Stomach (tissue), 9 donors: ENCODE data around the gene UCN. TPM values are rescaled to one million over a fixed set of nuclear protein-coding genes. Genes with fewer than 3 reads are reported as not detected.
"Not testable (repeated sequence)": the region's sequence is repeated elsewhere in the genome, so short reads cannot be mapped to it uniquely, and the experiment has no call there.

ENCODE experiments used
- DNase-seq, 2 donors: peaks; one replicate each; pipeline versions ENCODE4 v3.0.0 to v3.0.0-alpha.2; 2013 to 2019
- H3K27ac ChIP-seq, 5 donors: fragments of 200-600 bp in 4 of 5; sonication (generic) in 4 of 5; one replicate each; pipeline ENCODE4 v1.5.1; 2013 to 2019; ENCODE audit warnings: mild to moderate bottlenecking in 1 of 5, moderate library complexity in 1 of 5
- H3K27me3 ChIP-seq, 3 donors: fragments of 200-600 bp; sonication (generic); one replicate each; pipeline ENCODE4 v1.5.1; 2017 to 2019; ENCODE audit warnings: mixed run types in 1 of 3
- H3K36me3 ChIP-seq, 4 donors: fragments of 200-600 bp; sonication (generic); 1 replicate in 3 of 4; 2 replicates in 1 of 4; pipeline ENCODE4 v1.5.1; 2016 to 2019
- H3K4me1 ChIP-seq, 4 donors: fragments of 200-600 bp; sonication (generic); one replicate each; pipeline ENCODE4 v1.5.1; 2016 to 2019
- H3K4me3 ChIP-seq, 4 donors: fragments of 200-600 bp; sonication (generic) in 3 of 4; one replicate each; pipeline ENCODE4 v1.5.1; 2016 to 2019; ENCODE audit warnings: mild to moderate bottlenecking in 1 of 4
- H3K9me3 ChIP-seq, 4 donors: fragments of 200-600 bp; sonication (generic); one replicate each; pipeline ENCODE4 v1.5.1; 2016 to 2019
- EP300 ChIP-seq: sonication (generic); formaldehyde crosslinking; IDR thresholded peaks from one replicate; pipeline ENCODE4 v1.6.1; 2017; ENCODE audit warnings: antibody characterized with exemption
- POLR2A ChIP-seq, 4 donors: fragments of 450-650 bp; IDR thresholded peaks; one replicate each; pipeline ENCODE4 v1.6.1; 2016; ENCODE audit warnings: antibody characterized with exemption in 4 of 4, control low read depth in 2 of 4, mild to moderate bottlenecking in 1 of 4, moderate library complexity in 1 of 4
- POLR2AphosphoS5 ChIP-seq, 3 donors: sonication (generic); formaldehyde crosslinking; IDR thresholded peaks; one replicate each; pipeline ENCODE4 v1.6.1; 2016; ENCODE audit warnings: antibody characterized with exemption in 3 of 3
- WGBS, 5 donors: extraction: QIAGEN DNeasy Blood & Tissue Kit in 3 of 5; methylation state at CpG; one replicate each; pipeline versions ENCODE4 v1.1.5 to v1.1.7; 2013 to 2018; 5-methylcytosine and 5-hydroxymethylcytosine counted together
- intact Hi-C: fragments of 100-400 bp; cut with DNase I; formaldehyde crosslinking; loops from one replicate; pipeline ENCODE4 v1.15.1; 2023; ENCODE audit warnings: low total_unique reads
- polyA plus RNA-seq, 3 donors: library from polyadenylated mRNA; stranded (reverse); fragments of 200-250 nt; gene quantifications; one replicate each; pipeline ENCODE4 v1.2.3, GENCODE V29; 2013
- total RNA-seq, 5 donors: library from RNA; depleted of rRNA; stranded (reverse); fragments of >200 nt; gene quantifications; one replicate each; pipeline versions ENCODE4 v1.1.0 to v1.2.3, GENCODE V29; 2014 to 2016
- TF ChIP-seq, protein P1 (sequence below), 7 experiments: fragments of 450-650 bp in 4 of 7; fragments of 200-600 bp in 3 of 7; sonication (generic) in 3 of 7; IDR thresholded peaks; one replicate each; pipeline ENCODE4 v1.5.1; 2016 to 2019; ENCODE audit warnings: antibody characterized with exemption in 7 of 7, control low read depth in 2 of 7, mild to moderate bottlenecking in 1 of 7
- donor health status: healthy with polysubstance abuse.
- donor health status: Bipolar disorder and iron deficiency.
- donor health status: healthy.

The UCN gene
- total and polyA plus RNA-seq, 8 donors, result 3.5 to 6.7 (median 4.1) TPM; not detected in 5

DNA sequence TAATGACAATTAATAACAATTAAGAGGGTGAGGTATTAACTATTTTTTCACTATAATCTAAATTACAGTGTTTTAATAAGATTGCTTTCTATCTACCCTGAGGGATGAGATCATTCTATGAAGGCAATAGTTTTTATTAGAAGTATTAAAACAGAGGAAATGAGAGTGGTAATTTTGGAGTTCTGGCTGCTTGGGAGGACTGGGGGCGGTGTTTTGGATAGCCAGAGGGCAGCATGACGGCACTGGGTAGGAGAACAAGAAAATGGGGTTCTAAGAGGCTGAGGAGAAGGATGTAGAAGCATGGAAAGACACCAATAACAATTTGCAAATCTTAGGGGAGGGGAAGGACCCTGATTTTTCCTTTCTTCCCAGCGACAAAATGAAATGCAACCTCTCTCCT lies 38.1 kb downstream of the UCN start:
- Histone ChIP-seq H3K27ac (no peak overlapping the region), H3K4me3 (no peak overlapping the region), H3K36me3 (no peaks in the 10 kb centered on the region), H3K27me3 (peaks cover 3 to 83% (median 8%) of the 10 kb centered on the region in 3 donors), H3K9me3 (no peaks in the 10 kb centered on the region), H3K4me1 (peaks cover 1 to 2% (median 2%) of the 10 kb centered on the region in 4 donors)
- intact Hi-C loops, result no loop called here
- TF ChIP-seq POLR2AphosphoS5 (IDR thresholded peaks at IDR 0.05) (no peak), POLR2A (IDR thresholded peaks at IDR 0.05) (no peak), EP300 (no peak)
- TF ChIP-seq, protein P1, sequence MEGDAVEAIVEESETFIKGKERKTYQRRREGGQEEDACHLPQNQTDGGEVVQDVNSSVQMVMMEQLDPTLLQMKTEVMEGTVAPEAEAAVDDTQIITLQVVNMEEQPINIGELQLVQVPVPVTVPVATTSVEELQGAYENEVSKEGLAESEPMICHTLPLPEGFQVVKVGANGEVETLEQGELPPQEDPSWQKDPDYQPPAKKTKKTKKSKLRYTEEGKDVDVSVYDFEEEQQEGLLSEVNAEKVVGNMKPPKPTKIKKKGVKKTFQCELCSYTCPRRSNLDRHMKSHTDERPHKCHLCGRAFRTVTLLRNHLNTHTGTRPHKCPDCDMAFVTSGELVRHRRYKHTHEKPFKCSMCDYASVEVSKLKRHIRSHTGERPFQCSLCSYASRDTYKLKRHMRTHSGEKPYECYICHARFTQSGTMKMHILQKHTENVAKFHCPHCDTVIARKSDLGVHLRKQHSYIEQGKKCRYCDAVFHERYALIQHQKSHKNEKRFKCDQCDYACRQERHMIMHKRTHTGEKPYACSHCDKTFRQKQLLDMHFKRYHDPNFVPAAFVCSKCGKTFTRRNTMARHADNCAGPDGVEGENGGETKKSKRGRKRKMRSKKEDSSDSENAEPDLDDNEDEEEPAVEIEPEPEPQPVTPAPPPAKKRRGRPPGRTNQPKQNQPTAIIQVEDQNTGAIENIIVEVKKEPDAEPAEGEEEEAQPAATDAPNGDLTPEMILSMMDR (IDR thresholded peaks at IDR 0.05), result no peak
- WGBS, 5 donors, result 84 to 91% (median 86%) methylated on average over 3 of the region's 3 CpGs
- DNase-seq, result no peak

DNA sequence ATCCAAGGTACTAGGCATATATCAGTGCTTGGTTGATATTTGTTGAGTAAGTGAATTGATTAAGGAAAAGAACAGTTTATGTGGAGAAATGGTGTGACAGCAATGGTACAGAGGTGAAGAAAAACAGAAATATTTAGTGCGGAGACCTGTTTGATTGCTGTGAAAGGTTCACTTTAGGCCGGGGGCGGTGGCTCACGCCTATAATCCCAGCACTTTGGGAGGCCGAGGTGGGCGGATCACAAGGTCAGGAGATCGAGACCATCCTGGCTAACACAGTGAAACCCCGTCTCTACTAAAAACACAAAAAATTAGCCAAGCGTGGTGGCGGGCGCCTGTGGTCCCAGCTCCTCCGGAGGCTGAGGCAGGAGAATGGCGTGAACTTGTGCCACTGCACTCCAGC lies 39.9 kb downstream of the UCN start:
- DNase-seq, H3K27ac ChIP-seq, H3K9me3 ChIP-seq, H3K4me3 ChIP-seq, intact Hi-C loops, H3K36me3 ChIP-seq: not testable (repeated sequence)
- WGBS, 5 donors, result 77 to 84% (median 81%) methylated on average over 13 of the region's 13 CpGs
- H3K27me3 ChIP-seq, result peaks cover 3 to 90% (median 27%) of the 10 kb centered on the region in 3 donors
- peaks cover 20 to 21% (median 20%) of the 10 kb centered on the region in 4 donors for H3K4me1 ChIP-seq

DNA sequence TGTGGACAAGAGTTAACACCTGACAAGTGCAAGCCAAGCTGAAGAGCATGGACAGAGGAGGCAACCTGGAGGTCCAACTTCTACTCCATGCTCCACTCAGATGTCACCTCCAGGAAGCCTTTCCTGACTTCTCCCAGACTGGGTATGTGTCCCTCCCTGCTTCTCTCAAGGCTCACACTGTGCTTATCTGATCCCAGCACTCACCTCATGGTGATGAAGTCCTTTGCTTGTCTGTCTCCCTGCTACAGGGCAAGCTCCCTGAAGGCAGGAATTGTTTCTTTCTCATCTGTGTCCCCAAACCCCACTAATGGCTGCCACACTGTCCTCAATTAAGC lies 42.7 kb downstream of the UCN start:
- no peaks in the 10 kb centered on the region for H3K9me3 ChIP-seq
- no peaks in the 10 kb centered on the region for H3K36me3 ChIP-seq
- H3K4me1 ChIP-seq, result peaks cover 35 to 40% (median 39%) of the 10 kb centered on the region in 4 donors
- peaks cover 20 to 98% (median 55%) of the 10 kb centered on the region in 3 donors for H3K27me3 ChIP-seq
- H3K27ac ChIP-seq, result no peak overlapping the region
- no peak for DNase-seq
- no peak for TF ChIP-seq EP300
- TF ChIP-seq POLR2A (IDR thresholded peaks at IDR 0.05), result no peak
- TF ChIP-seq, protein P1 (IDR thresholded peaks at IDR 0.05), result no peak
- TF ChIP-seq POLR2AphosphoS5 (IDR thresholded peaks at IDR 0.05), result no peak
- intact Hi-C loops, result no loop called here
- no peak overlapping the region for H3K4me3 ChIP-seq

DNA sequence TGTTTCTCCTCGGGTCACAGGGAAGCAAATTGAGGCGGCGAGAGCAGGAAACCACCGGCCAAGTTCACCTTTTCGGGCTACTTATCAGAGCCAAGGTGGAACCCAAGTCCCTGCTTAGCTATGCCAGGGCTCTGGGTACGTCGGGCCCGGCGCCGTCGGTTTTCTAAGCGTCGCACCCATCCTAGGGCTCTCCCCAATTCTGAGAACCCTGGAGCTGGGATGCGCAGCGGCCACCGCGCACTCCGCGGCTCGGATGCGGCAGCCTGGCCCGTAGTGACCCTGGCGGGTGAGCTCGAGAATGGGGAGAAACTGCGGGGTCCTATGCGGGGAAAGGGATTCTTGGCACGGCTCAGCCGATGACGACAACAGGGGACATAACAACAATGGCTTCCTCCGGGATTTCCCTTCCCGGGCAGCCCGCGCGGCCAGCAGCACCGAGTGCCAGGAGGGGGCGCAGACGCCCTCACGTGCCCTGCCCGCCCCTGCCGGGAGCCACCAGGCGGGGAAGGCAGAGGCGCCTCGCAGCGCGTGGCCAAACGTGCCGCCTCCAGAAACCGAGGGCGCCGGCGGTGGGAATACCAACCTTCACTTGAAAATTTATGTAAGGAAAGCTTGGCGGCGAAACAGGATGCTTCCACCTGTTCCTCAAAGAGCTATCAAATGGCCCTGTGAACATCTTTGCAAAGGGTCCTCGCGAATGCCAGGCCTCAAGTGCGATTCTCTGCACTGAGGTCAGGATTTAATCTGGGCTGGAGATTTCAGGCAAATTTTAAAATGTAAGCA lies 43.3 kb downstream of the UCN start:
- intact Hi-C loops, result no loop called here
- H3K27me3 ChIP-seq, result peaks cover 20 to 98% (median 60%) of the 10 kb centered on the region in 3 donors
- H3K4me1 ChIP-seq, result peaks cover 35 to 40% (median 39%) of the 10 kb centered on the region in 4 donors
- 4 to 5% (median 4%) methylated on average over 41 to 56 of the region's 56 CpGs for WGBS, 5 donors
- peak; percentile 70 to 91 for DNase-seq
- TF ChIP-seq POLR2AphosphoS5 (IDR thresholded peaks at IDR 0.05) (peak in 1 of 3 donors; percentile 37), EP300 (no peak)
- TF ChIP-seq, protein P1 (IDR thresholded peaks at IDR 0.05), result peak in 4 of 7 experiments; percentile 28 to 47 (median 41)
- no peaks in the 10 kb centered on the region for H3K9me3 ChIP-seq
- peak overlapping the region; percentile 31 to 64 (median 46) for H3K4me3 ChIP-seq
- no peak overlapping the region for H3K27ac ChIP-seq
- no peaks in the 10 kb centered on the region for H3K36me3 ChIP-seq

DNA sequence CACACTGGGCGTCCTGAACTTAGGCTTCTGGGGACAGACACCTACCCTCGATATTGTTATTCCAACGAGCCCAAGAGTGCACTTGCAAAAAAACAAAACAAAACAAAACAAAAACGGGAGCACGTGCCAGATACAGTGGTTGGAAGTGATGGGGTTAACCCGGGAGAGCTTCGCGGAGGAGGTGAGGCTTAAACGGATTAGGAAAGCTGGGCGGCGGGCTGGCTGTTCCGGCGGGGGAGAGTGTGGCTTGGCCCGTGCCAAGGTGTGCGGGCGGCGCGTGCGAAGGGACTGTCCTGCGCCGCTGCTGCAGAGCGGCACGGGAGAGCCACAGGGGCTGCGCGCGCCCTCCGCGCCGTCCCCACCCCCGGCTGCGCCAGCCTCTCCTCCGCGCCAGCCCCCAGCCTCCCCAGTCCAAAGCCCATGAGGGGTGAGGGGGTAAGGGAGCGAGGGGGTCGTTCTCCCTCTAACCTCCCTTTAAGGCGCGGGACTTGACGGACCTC lies 43.9 kb downstream of the UCN start:
- H3K27me3 ChIP-seq, result peaks cover 20 to 100% (median 61%) of the 10 kb centered on the region in 3 donors
- intact Hi-C loops, result no loop called here

More for the DNA sequence above, 43.9 kb downstream of the UCN start:
- no peak for TF ChIP-seq POLR2A (IDR thresholded peaks at IDR 0.05)
- TF ChIP-seq, protein P1 (IDR thresholded peaks at IDR 0.05), result no peak
- TF ChIP-seq EP300, result no peak
- TF ChIP-seq POLR2AphosphoS5 (IDR thresholded peaks at IDR 0.05), result no peak
- peak overlapping the region; percentile 31 to 64 (median 46) for H3K4me3 ChIP-seq
- DNase-seq, result peak in 1 of 2 donors; percentile 38
- H3K27ac ChIP-seq, result no peak overlapping the region
- H3K9me3 ChIP-seq, result no peaks in the 10 kb centered on the region
- peaks cover 35 to 40% (median 39%) of the 10 kb centered on the region in 4 donors for H3K4me1 ChIP-seq
- WGBS, 5 donors, result 0 to 2% (median 1%) methylated on average over 23 to 38 of the region's 38 CpGs
- H3K36me3 ChIP-seq, result no peaks in the 10 kb centered on the region
